Stimulated activated CD8-positive, alpha-beta memory T cell treated with anti-CD3 and anti-CD28 coated beads, Interleukin-12 subunit alpha, Interleukin-12 subunit beta, amount 100 ng/mL, for 1 hour (primary cell): Measurements from ENCODE around the gene TFR2.
A peak's percentile ranks its signal among the peaks of the same experiment; 100 is the strongest.
"Not testable (repeated sequence)": the region's sequence is repeated elsewhere in the genome, so short reads cannot be mapped to it uniquely, and the experiment has no call there.

Experiments
- DNase-seq: peaks from one replicate; pipeline ENCODE4 v3.0.0-alpha.2; 2020; ENCODE audit warnings: low read depth

The TFR2 gene

DNA sequence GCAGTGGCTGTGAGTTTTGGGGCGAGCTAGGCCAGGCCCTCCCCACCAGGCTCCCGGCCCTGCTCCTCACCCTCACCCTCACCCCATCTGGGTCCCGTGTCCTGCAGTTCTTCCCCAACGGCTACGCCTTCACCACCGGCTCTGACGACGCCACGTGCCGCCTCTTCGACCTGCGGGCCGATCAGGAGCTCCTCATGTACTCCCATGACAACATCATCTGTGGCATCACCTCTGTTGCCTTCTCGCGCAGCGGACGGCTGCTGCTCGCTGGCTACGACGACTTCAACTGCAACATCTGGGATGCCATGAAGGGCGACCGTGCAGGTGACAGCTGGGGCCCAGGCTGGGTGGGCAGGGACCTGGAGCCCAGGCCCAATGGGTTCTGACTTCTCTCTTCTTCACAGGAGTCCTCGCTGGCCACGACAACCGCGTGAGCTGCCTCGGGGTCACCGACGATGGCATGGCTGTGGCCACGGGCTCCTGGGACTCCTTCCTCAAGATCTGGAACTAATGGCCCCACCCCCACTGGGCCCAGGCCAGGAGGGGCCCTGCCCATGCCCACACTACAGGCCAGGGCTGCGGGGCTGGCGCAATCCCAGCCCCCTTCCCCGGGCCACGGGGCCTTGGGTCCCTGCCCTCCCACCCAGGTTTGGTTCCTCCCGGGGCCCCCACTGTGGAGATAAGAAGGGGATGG lies 37.1 kb upstream of the TFR2 start:
- no peak for DNase-seq

DNA sequence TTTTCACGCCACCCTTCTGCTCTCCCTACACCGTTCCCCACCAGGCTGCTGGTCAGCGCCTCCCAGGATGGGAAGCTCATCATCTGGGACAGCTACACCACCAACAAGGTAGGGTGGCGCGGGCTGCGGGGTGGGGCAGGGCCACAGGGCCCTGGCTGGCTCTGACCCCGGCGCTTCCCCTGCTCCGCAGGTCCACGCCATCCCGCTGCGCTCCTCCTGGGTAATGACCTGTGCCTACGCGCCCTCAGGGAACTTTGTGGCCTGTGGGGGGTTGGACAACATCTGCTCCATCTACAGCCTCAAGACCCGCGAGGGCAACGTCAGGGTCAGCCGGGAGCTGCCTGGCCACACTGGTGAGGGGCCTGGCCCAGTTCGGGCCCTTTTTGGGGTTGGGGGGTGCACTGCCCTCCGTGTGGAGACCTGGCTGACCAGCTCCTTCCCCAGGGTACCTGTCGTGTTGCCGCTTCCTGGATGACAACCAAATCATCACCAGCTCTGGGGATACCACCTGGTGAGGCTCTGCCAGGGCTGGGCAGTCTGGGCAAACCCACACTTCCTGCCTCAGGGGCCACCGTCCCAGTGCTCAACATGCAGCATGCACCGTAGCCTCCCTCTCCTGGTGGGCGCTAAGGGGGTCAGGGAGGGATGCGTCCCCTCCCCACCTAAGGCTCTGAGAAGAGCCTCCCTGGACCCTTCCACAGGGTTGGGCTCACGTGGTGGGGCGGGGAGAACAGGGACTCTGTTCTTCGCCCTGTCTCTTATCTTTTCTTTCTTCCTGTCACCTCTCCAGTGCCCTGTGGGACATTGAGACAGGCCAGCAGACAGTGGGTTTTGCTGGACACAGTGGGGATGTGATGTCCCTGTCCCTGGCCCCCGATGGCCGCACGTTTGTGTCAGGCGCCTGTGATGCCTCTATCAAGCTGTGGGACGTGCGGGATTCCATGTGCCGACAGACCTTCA lies 36.2 kb upstream of the TFR2 start:
- no peak for DNase-seq

DNA sequence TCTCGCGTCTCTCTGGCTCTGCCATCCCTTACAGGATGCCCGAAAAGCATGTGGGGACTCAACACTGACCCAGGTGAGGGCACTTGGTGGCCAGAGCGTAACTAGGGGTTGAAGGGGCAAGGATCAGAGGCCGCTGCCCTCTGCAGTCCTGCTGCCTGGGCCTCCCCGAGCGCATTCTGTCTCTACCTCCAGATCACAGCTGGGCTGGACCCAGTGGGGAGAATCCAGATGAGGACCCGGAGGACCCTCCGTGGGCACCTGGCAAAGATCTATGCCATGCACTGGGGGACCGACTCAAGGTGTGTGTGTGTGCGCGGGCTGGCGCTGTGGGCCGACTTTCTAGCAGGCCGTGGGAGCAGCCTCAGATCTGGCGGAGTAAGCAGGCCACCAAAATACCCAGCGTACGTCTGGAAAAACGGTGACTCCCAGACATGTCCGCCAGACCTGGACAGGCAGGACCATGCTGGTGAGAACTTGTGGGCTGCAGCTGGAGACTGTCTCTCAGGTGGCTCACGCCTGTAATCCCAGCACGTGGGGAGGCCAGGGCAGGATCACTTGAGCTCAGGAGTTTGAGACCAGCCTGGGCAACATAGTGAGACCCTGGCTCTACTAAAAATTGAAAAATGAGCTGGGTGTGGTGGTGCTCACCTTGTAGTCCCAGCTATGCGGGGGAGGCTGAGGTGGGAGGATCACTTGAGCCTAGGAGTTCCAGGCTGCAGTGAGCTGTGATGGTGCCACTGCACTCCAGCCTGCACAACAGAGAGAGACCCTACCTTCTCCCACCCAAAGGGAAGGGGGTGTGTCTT lies 35.4 kb upstream of the TFR2 start:
- DNase-seq = no peak

DNA sequence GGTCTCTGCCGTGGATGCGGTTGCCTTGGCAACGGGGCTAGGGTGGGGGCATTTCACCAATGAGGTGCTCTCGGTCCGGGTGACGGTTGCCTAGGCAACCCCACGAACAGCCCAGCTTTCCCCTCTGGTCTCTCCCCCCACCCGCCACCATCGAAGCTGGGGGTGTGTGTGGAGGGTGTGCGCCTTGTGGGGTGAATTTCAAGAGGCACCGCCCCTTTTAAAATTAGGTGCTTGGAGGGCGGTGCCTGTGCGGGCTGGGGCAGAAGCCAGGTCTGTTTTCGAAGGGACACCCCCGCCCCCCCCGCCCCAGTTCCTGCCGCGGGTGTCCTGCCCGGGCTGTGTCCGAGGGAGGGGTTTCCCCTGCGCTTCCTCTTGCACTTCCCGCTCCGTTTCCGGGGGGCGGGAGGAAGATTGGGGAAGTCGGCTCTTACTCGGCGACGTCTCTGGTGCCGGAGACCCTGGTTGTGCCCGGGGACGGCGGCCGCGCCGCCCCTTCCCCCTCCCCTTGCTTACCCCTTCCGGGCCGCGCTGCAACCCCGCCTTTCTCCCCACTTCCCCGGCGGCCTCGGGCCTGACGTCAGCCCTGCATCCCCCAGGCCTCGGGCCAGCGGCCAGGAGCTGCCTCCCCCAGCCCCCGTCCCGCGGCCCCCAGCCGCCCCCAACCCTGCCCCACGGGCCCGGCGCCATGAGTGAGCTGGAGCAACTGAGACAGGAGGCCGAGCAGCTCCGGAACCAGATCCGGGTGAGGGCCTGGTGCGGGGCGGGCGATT lies 34.4 kb upstream of the TFR2 start:
- DNase-seq = peak; percentile 73

DNA sequence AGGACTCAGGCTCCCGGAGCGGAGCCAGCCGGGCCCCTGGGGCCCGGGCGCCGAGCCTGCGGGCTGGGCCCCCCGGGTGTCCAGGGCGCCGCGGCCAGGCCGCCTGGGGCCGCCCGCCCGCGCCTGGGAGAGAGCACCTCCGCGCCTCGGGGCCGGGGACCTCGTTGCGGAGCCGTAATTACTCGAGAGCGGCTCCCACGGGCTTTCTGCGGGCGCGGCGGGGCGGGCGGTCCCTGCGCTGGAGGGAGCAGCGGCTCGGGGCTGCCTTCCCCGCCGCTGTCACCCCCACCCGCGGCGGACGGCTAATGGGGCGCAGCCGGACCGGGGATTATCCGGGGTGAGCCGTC lies 33.7 kb upstream of the TFR2 start:
- no peak for DNase-seq

DNA sequence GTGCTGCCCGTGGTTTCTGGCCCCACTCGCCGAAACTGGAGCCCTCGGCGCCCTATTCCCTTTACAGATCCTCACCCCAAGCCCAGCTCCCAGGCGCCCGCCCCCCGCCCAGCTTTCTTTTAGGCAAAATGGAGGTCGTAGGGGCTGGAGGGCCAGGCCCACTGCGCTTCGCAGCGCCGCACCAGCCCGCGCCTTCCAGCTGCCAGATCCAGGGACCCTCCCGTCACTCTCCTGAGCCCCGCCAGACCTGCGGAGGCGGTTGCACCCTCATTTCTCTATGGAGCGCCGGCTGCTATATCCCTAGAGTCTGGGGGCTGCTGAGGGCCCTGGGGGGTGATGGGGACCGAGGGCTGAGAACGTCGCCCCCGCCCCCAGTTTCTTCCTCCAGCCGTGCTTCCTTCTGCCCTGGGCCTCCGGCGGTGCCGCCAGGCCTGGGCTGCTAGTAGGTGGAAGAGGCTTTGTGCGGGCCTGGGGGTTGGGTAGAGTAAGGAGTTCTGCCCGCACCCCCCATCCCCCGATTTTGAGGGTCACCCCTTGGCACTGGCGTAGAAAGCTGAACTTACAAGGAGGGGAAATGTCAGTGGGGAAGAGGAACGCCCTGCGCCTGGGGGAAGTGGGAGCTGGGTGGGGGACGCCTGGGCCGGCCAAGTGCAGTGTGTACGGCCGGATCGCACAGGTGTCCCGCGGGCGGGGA lies 33.2 kb upstream of the TFR2 start:
- no peak for DNase-seq

DNA sequence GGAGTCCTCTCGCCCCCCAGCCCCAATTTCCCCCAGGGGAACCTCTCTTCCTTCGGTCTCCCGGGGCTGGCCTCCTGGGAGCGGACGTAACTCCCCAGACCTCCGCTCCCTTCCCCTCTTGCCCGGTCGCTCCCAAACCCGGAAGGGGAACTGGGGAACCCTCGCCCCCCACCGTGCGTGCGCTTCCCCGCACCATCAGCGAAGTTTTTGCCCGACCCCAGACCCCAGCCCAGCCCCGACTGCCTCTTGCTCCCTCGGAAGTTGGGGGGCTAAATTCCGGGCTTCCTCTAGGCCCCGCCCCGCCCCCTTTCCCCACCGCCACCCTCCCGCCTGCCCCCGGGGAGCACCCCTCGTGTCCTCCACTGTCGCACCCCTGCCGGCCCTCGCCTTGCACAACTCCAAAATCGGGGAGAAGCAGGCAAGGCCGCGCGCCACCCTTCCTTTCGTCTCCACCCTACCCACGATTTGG lies 32.6 kb upstream of the TFR2 start:
- no peak for DNase-seq

DNA sequence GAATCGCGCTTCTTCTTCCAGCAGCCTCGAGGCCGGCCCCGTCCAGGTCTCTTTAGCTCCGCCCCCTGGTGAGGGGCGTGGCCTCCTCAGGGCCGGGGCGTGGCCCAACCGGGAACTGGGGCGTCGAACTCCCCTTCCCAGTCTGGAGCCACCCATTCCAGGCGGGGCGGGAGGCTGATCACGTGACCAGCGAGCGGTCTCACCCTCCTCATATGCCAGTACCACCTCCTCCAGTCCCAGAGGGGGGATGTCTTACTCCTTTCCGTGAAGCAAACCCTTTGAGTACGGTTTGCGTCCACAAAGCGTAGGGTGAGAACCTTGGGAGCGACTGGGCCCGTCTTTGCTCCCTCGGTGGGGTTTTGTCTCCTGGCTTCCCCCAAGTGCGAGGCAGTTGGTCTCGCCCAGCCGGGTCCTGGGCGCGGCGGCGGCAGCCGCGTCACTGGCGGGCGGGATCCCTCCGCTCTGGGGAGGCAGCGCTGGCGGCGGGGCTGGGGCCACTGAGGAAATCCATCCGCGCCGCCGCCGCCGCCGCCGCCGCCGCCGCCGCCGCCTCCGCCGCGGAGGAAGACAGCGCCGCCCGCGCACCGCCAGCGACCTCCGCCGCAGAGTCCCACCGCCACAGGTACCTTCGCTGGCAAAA lies 32.1 kb upstream of the TFR2 start, which contains the start of gene GNB2:
TSS of gene GNB2 (plus strand) at position 439 of the 640 bp plus-strand sequence. CDS start 2,526 bp downstream, outside the sequence.
- DNase-seq = peak; percentile 96

DNA sequence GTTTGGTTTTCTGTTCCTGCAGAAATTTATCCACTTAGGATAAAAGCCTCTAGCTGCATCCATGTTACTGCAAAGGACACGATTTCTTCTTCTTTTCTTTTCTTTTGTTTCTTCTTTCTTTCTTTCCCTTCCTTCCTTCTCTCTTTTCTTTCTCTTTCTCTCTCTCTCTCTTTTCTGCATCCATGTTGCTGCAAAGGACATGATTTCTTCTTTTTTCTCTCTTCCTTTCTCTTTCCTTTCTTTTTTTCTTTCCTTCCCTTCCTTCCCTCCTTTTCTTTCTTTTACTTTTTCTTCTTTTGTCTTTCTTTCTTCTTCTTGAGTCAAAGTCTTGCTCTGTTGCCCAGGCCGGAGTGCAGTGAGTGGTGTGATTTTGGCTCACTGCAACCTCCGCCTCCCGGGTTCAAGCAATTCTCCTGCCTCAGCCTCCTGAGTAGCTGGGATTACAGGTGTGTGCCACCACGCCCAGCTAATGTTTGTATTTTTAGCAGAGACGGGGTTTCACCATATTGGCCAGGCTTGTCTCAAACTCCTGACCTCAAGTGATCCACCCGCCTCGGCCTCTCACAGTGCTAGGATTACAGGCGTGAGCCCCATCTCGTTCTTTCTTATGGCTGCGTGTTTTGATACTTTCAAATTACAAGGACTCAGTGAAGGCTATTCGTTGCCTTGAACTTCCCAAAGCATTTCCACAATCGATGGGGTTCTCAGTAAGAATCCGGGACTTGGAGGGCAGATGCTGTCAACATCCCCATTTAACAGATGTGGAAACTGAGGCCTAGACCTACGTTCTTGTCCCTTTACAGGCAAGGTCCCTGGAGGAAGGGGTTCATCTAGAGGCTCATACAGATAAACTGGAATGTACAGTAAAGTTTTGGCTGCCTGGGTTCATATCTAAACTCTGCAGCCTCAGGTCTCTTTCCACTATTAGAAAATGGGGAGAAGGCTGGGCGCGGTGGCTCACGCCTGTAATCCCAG lies 30.3 kb upstream of the TFR2 start:
- DNase-seq = no peak

DNA sequence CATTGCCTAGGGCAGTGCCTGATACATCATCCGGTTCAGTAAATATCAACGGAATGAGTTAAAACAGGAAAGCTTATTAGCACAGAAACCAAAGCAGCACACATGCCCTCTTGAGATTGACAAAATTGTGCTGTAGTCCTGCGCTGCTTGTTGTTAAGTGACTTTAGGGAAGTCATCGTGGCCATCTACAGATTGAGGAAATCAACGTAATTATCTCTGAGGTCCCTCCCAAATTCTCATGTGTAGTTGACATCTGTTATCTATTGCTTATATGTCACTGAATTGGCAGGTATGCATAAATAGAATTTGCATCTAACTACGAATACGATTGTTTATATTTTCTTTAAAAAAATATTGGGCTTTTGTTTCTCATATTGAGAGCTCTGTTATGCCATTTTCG lies 28.7 kb upstream of the TFR2 start:
- DNase-seq = no peak

DNA sequence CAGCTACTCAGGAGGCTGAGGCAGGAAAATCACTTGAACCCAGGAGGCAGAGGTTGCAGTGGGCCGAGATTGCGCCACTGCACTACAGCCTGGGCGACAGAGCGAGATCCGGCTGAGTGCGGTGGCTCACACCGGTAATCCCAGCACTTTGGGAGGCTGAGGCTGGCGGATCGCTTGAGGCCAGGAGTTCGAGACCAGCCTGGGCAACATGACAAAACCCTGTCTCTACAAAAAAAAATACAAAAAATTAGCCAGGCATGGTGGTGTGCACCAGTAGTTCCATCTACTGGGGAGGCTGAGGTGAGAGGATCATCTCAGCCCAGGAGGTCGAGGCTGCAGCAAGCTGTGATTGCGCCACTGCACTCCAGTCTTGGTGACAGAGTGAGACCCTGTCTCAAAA lies 27.8 kb upstream of the TFR2 start:
- not testable (repeated sequence) for DNase-seq

DNA sequence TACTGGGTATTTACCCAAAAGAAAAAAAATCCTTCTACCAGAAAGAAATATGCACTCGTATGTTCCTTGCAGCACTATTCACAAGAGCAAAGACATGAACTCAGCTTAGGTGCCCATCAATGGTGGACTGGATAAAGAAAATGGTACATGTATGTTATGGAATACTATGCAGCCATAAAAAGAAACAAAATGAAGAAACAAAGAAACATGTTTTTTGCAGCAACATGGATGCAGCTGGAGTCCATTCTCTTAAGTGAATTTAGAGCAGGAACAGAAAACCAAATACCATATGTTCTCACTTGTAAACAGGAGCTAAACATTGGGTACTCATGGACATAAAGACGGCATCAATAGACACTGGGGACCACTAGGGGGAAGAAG lies 26.7 kb upstream of the TFR2 start:
- DNase-seq = no peak

DNA sequence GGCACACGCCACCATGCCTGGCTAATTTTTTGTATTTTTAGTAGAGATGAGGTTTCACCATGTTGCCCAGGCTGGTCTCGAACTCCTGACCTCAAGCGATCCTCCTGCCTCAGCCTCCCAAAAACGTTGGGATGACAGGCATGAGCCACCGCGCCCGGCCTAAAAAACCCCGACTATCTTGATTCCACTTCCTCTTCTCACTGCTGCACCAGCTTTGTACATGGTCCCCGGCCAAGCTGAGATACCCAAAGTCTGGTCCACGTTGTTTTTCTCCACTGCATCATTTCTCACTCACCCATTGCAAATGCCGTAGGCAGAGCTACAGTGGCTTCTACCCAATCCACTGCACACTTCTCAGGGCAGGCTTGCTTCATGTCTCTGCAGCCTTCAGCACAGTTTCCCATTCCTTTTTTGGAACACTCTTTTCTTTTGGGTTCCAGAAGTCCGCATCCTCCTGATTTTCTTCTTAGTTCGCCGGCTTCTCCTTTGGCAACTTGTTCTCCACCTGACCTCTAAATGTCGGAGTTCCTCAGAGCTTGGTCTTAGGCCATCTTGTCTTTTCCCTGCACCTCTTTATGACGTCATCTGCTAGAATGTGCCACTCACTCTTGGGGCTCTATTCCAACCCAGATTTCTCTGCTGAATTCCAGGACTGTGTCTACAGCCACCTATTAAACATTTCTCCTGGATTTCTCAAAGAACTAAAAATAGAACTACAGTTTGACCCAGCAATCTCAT lies 26.1 kb upstream of the TFR2 start:
- DNase-seq = no peak

DNA sequence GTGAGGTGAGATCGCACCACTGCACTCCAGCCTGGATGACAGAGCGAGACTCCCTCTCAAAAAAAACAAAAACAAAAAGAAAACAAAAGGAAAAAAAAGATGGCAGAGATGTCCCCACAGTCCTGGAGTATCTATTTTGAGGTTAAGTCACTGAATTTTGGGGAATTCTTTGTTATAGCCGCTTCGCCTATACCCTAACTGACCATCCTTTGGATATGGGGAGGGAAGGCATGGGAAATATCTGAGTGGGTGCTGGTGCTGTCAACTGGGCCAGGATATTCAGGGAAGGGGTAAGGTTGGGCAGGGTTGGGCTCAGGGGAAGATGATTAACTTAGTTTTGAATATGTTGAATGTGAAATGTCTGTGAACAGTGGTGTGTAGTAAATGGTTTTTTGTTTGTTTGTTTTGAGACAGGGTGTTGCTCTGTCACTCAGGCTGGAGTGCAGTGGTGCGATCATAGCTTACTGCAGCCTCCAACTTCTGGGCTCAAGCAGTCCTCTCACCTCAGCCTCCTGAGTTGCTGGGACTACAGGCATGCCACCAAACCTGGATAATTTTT lies 23.9 kb upstream of the TFR2 start:
- no peak for DNase-seq

DNA sequence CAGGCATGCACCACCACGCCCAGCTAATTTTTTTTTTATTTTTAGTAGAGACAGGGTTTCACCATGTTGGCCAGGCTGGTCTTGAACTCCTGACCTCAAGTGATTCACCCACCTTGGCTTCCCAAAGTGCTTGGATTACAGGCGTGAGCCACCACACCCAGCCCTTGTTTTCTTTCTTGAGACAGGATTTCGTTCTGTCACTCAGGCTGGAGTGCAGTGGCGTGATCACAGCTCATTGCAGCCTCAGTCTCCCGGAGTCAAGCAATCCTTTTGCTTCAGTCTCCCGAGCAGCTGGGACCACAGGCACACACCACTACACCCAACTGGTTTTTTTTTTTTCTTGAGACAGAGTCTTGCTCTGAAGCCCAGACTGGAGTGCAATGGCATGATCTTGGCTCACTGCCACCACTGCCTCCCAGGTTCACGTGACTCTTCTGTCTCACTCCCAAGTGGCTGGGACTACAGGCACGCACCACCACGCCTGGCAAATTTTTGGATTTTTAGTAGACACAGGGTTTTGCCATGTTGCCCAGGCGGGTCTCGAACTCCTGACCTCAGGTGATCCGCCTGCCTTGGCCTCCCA lies 20.9 kb upstream of the TFR2 start:
- DNase-seq = not testable (repeated sequence)

DNA sequence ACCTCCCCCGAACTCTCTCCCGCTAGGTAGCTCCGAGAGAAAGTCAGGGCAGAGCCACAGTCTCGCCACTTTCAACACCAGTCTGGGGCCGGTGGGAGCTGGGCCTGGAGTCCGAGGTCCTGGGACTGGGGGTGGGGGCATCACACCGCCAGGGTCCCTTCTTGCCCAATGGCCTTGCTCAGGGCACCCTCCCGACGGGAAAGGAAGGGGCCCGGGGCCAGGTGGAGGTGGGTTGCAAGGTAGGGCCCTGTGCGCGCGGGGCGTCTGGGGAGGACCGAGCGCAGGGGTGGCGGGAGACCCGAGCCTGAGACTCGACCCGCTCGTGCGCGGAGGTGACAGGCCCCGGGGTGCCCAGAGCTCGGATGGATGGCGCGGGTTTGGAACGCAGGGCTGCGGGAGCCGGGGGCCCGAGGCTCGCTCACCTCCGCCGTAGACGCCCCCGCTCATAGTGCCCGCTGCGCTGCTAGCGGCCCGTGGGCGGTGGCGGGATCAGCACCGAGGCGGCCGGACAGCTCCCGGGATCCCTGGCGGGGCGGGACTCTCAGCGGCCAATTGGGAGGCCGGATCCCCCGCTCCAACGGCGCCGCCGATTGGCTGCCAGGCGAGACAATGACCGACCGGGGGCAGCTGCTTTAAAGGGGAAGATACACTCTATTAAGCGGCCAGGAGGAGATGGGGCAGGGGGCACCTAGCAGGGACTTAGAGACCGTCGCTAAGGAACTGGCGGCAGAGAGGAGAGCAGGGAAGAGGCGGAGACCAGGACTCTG lies 14.7 kb upstream of the TFR2 start, which contains the start of gene ACTL6B:
TSS of gene ACTL6B (minus strand) at position 541 of the 767 bp plus-strand sequence. CDS start at position 447, 94 bp downstream.
- peak; percentile 20 for DNase-seq
